GM20000 (cell line): ENCODE results near the gene TMEM144.
A peak's percentile ranks its signal among the peaks of the same experiment; 100 is the strongest.

Experiments
- DNase-seq: peaks from one replicate; pipeline ENCODE4 v3.0.0; 2012; ENCODE audit warnings: low spot score
- CTCF ChIP-seq: IDR thresholded peaks from 2 replicates; pipeline ENCODE4 v1.5.1; 2012; ENCODE audit warnings: mild to moderate bottlenecking, control low read depth; ENCODE audit errors: extremely low read depth, missing control alignments

TMEM144 gene

GRCh38 chr4:158192439-158193158 lies 17.7 kb upstream of the TMEM144 start:
- no peak for DNase-seq
- no peak for TF ChIP-seq CTCF

- peak; percentile 36 for TF ChIP-seq CTCF
- DNase-seq = peak; percentile 28
These were observed 17.0 kb upstream of the TMEM144 start for GRCh38 chr4:158193171-158193749.

- no peak for DNase-seq
- TF ChIP-seq CTCF = no peak
These were observed 15.0 kb upstream of the TMEM144 start for GRCh38 chr4:158195297-158195696.

- no peak for DNase-seq
- TF ChIP-seq CTCF = no peak
These were observed 13.0 kb upstream of the TMEM144 start for GRCh38 chr4:158197194-158197776.

GRCh38 chr4:158200214-158200613 lies 10.1 kb upstream of the TMEM144 start:
- DNase-seq = no peak
- TF ChIP-seq CTCF = no peak

GRCh38 chr4:158201322-158201721 lies 9.0 kb upstream of the TMEM144 start:
- DNase-seq = no peak
- no peak for TF ChIP-seq CTCF

GRCh38 chr4:158201876-158202275 lies 8.4 kb upstream of the TMEM144 start:
- no peak for DNase-seq
- no peak for TF ChIP-seq CTCF
